Activated CD4-positive, alpha-beta T cell treated with anti-CD3 and anti-CD28 coated beads for 4 hours (primary cell): Measurements from ENCODE around the gene BCL2L13.
"Not testable (repeated sequence)": the region's sequence is repeated elsewhere in the genome, so short reads cannot be mapped to it uniquely, and the experiment has no call there.

Experiments
- DNase-seq, 2 donors: peaks; one replicate each; pipeline ENCODE4 v3.0.0-alpha.2; 2020

BCL2L13 gene

DNA sequence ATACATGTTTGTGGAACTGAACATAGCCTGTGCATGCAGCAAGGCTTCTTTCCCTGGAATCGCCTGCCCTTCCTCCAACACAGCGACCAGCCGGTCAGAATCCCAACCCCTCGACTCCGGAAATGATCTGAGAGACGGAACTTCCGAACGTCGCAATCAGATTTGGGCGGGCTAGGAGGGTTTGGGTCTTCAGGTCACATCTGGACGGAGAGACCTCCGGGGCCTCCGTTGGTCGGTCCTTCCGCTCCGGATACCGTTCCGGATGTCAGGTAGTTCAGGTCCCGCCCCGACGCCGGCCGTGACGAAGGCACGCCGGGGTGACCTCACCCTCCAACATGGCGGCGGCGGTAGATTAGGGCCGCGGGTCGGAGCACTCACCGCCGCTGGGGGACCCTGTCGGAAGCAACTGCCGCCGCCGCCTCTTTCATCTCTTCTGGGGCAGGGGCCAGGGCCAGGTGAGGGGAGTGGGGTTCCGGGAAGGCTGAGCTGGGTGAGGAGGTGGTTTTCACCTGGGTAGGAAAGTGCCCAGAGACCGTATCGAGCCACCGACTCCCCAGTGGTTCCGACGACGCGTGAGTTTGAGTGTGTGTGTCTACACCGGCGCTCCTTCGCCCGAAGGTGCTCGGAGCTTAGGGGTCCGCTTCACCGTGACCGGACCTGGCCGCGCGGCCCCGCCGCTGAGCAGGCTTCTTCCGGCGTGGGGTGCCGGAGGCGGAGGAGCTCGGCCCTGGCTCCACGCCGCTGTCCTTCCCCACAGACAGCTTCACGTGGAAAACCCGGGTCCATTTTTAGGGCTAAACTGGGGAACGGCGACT is at the start of gene BCL2L13:
TSS of gene BCL2L13 (plus strand) at position 326 of the 815 bp plus-strand sequence. CDS start 16,955 bp downstream, outside the sequence.
- peak; percentile 85 to 86 for DNase-seq

DNA sequence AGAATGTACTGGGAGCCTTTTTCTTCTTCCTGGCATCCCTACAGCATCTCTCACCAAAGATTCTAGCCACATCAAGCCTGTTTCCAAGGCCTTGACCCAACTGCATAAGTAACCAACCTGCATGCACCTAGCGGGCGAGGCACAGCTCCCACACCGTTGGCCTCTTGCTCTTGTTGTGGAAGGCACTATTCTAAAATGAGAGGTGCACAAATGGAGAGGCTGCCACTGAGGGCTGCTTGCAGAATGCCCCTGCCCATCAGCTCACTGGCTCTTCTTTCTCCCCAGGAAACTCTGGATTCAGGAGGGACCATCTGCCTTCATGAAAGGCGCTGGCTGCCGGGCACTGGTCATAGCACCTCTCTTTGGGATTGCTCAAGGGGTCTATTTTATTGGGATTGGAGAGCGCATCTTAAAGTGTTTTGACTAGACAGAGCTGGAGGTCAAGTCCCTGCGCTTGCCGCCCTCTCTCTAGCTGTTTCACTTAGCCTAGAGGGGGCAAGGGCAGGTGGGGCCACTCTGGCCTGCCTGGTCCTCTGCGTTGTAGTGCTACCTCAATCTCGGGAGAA is 48.7 kb upstream of the BCL2L13 start:
- no peak for DNase-seq

GRCh38 chr22:17590586-17590985 is 48.0 kb upstream of the BCL2L13 start:
- DNase-seq = no peak

GRCh38 chr22:17592201-17592600 is 46.4 kb upstream of the BCL2L13 start:
- no peak for DNase-seq

- no peak for DNase-seq
Measured at GRCh38 chr22:17596226-17596625, 42.3 kb upstream of the BCL2L13 start.

GRCh38 chr22:17597217-17597616 is 41.3 kb upstream of the BCL2L13 start:
- no peak for DNase-seq

DNA sequence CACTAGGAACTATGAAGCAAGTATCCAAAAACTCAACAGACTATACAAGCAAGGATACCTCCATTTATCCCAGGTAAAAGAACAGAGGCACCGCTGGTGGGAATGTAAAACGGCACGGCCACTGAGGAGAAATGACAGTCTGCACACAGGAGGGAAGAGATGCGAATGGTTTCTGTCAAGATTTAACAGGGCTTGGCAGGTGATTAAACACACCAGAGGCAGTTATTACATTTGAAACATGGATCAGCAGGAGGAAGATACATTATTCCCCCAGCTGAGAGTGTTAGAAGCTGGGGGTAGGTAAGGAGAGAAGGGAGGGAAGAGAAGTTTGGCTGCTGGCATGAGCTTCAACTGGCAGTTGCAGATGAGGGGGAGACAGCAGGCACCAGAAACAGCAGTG is 40.2 kb upstream of the BCL2L13 start:
- DNase-seq = no peak

- DNase-seq = no peak
Measured at GRCh38 chr22:17601031-17601430, 37.5 kb upstream of the BCL2L13 start.

GRCh38 chr22:17603668-17604067 is 34.9 kb upstream of the BCL2L13 start:
- DNase-seq = no peak

DNA sequence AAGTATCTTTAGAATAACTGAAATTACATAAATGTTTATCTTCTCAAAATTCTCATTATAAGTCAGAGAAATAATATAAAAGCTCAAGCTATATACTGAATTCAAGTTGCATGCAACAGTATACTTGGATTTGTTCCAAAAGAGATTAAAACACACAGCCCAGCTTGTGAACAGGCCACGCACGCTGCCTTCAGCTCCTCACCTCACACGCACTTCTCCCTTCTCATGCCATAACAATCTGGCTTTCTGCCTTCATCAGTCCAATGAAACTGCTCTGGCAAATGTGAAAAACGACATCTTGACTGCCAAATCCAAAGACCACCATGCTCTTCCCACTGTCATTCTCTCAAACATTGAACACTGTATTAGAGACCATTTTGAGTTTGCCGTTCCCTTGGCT is 32.1 kb upstream of the BCL2L13 start:
- no peak for DNase-seq

DNA sequence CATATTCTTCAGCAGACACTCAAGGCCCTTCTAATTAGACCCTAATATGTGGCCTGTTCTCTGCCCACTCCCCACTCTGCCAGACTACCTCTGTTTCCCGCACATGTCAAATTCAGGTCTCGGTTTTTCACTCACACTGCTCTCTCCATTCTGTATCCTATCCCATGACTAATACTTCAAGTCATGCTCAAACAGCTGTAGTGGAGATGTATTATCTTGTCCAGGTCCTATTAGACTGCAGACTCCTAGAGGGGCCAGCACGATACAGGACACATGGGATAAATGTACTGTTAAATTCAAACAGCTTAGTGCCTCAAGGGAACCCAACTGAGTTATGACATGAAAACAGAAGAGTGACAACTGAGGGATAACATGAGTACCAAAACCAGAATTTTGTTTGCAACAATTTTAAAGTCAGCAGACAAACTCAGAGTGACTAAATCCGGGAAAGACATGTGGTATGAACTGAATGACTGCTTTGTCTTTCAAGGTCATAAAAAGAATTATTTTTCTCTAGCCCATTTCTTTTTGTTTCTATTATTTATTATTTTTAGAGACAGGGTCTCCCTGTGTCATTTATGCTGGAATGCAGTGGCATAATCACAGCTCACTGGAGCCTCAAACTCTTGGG is 30.6 kb upstream of the BCL2L13 start:
- no peak for DNase-seq

DNA sequence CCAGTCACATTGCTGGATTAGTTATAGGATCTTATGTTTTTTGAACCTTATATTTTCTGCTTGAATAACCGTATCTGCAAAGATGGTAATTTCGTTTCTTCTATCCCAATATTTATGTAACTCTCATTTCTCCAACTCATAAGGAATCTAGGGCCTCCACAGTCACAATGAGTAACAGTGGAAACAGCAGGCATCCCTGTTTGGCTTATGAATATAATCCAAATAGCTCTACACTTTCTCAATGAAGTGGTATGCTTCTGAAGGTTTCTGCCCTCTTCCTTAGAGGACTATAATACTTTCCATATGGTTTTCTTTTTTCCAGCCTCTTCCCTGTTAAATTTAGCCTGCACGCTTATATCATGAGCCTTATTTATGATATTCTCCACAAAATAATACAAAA is 26.5 kb upstream of the BCL2L13 start:
- no peak for DNase-seq

DNA sequence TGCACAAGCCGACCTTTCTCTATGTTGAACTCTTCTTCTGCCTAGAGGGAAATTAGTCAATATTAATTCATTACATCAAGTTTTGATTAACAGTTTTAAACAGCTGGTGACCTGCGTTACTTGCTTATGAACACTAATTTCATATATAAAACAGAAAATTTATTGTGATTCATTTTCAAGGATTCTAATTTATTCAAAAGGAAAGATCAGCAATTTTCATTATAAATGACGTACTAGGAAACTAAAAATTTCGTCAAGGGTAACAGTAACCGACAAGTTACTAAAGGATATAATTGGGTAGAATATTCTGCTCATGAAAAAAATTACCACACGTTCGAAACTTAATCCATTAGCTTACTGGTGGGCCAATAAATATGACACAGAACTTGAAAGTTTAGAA is 25.3 kb upstream of the BCL2L13 start:
- DNase-seq = no peak

GRCh38 chr22:17627961-17628405 is 10.6 kb upstream of the BCL2L13 start:
- DNase-seq = no peak

DNA sequence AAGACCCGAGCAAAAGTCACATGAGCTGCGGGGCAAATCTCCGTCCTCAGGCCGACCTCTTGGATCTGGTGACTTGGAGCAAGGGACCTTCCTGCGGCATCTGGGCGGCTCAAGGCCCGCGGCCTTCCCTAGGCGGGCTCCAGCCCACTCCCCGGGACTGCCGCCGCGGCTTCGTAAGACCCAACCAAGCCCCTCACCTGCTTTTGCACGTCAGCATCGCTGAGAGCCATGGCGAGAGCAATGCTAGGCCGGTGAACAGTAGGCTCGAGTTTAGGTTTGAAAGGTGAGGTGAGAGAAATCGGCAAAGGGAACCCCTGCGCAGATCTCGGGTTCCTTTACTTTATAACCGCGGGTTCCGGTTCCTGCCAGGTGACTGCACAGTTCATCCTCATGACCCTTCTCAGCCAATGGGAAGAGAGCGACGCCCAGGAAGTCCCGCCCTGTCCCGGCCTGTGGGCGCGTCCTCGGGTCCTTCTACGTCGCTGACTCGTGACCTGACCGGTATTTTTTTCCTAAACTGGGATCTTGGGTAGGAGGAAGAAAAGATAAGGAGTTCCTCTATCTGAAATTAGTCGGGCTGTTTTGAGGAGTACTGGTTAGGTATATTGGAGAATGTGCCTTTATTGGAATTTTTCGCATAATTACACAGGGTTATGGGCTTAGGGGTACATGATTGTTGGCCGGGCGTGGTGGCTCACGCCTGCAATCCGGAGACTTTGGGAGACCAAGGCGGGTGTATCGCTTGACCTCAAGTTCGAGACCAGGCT is 10.0 kb upstream of the BCL2L13 start, which contains the start of gene ATP6V1E1:
TSS of gene ATP6V1E1 (minus strand) at position 344 of the 767 bp plus-strand sequence. CDS start at position 230, 114 bp downstream.
- DNase-seq = peak; percentile 87 to 93

- no peak for DNase-seq
Measured at GRCh38 chr22:17629173-17629489, 9.4 kb upstream of the BCL2L13 start.

GRCh38 chr22:17629641-17630040 is 8.9 kb upstream of the BCL2L13 start:
- DNase-seq = no peak

- no peak for DNase-seq
Measured at GRCh38 chr22:17631076-17631565, 7.4 kb upstream of the BCL2L13 start.

- DNase-seq = no peak
Measured at GRCh38 chr22:17633217-17633997, 5.2 kb upstream of the BCL2L13 start.

DNA sequence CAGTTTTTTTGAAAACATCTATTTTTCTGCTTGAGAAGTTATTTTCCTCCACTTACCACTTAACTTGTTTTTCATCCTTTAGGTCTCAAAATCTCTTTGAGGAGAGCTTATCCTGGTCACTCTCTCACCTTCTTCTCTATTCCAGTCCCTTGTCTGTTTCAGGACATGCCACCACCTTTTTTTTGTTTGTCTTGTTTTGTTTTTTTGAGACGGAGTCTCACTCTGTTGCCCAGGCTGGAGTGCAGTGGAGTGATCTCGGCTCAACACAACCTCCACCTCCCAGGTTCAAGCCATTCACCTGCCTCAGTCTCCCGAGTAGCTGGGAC is 4.6 kb upstream of the BCL2L13 start:
- DNase-seq = no peak

- no peak for DNase-seq
Measured at GRCh38 chr22:17634696-17635095, 3.9 kb upstream of the BCL2L13 start.

- DNase-seq = not testable (repeated sequence)
Measured at GRCh38 chr22:17636850-17637249, 1.7 kb upstream of the BCL2L13 start.
